Osteoblast (primary cell): Measurements from ENCODE around the gene OTUB2. TPM values are rescaled to one million over a fixed set of nuclear protein-coding genes. Genes with fewer than 3 reads are reported as not detected.
A peak's percentile ranks its signal among the peaks of the same experiment; 100 is the strongest.

Experiments
- DNase-seq: peaks from one replicate; pipeline ENCODE4 v3.0.0; 2011; ENCODE audit warnings: low spot score, mixed read lengths; ENCODE audit not compliant: insufficient read length; ENCODE audit errors: missing footprints
- H2AFZ ChIP-seq: 2 replicates; pipeline ENCODE4 v1.6.0; 2011; ENCODE audit warnings: mild to moderate bottlenecking, low read length
- H3K27ac ChIP-seq: 2 replicates; pipeline ENCODE4 v1.5.1; 2011; ENCODE audit warnings: mild to moderate bottlenecking, low read depth, low read length, moderate library complexity
- H3K27me3 ChIP-seq: 2 replicates; pipeline ENCODE4 v1.6.0; 2012; ENCODE audit warnings: mild to moderate bottlenecking, control low read depth, inconsistent platforms, low read length, moderate library complexity; ENCODE audit not compliant: insufficient read depth
- H3K36me3 ChIP-seq: 2 replicates; pipeline ENCODE4 v1.5.1; 2011; ENCODE audit warnings: mild to moderate bottlenecking, low read length, control low read depth, moderate library complexity; ENCODE audit not compliant: insufficient read depth
- H3K4me1 ChIP-seq: 2 replicates; pipeline ENCODE4 v1.5.1; 2011; ENCODE audit warnings: mild to moderate bottlenecking, low read length, control low read depth, moderate library complexity; ENCODE audit not compliant: insufficient read depth
- H3K4me2 ChIP-seq: 2 replicates; pipeline ENCODE4 v1.6.0; 2011; ENCODE audit warnings: mild to moderate bottlenecking, low read length; ENCODE audit not compliant: insufficient read depth
- H3K4me3 ChIP-seq: fragments of 200-600 bp; sonication (generic); 3 replicates; pipeline ENCODE4 v1.5.1; 2012; ENCODE audit warnings: mild to moderate bottlenecking, low read length, inconsistent platforms; ENCODE audit not compliant: insufficient read depth
- H3K79me2 ChIP-seq: 2 replicates; pipeline ENCODE4 v1.6.0; 2012; ENCODE audit warnings: mild to moderate bottlenecking, low read length, control low read depth, inconsistent platforms; ENCODE audit not compliant: insufficient read depth
- H3K9me3 ChIP-seq: 2 replicates; pipeline ENCODE4 v1.5.1; 2011; ENCODE audit warnings: low read depth, low read length, control low read depth
- H4K20me1 ChIP-seq: 2 replicates; pipeline ENCODE4 v1.6.0; 2012; ENCODE audit warnings: mild to moderate bottlenecking, low read length, control low read depth; ENCODE audit not compliant: insufficient read depth
- total RNA-seq: library from RNA; depleted of rRNA; stranded (reverse); fragments of >200 nt; gene quantifications from 2 replicates; pipeline ENCODE4 v1.2.3, GENCODE V29; 2012
- TF ChIP-seq, protein P1 (sequence below): IDR thresholded peaks from 2 replicates; pipeline ENCODE4 v1.5.1; 2011; ENCODE audit warnings: mild to moderate bottlenecking, low read depth, low read length, moderate library complexity; ENCODE audit errors: extremely low read depth

OTUB2 gene
- total RNA-seq, 1 donor: 1.4 TPM

DNA sequence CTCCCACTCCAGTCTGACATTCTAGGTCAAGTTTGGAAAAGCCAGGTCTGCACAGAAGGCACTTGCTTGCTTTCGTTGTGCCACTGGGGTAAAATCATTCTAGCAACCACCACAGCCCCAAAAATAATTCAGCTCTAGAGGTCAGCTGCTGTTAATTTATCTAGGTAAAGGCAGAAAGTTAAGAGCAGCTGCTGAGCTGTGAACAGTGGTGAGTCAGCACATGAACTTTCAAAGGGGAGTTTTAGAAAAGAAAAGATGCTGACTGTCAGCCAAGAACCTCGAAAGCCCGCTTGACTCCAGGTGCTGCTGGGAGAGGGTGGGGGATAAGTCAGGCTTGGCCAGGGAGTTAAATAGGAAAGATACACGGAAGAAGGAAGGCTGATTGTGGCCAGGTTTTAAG, 16.4 kb upstream of the OTUB2 start:
- Histone ChIP-seq H3K4me1 (peaks cover 5% of the 10 kb centered on the region), H4K20me1 (no peaks in the 10 kb centered on the region), H3K79me2 (no peaks in the 10 kb centered on the region), H3K9me3 (no peaks in the 10 kb centered on the region), H3K4me3 (no peak overlapping the region), H3K36me3 (no peaks in the 10 kb centered on the region), H3K27me3 (peaks cover 15% of the 10 kb centered on the region), H2AFZ (no peak overlapping the region), H3K27ac (no peak overlapping the region), H3K4me2 (no peak overlapping the region)
- TF ChIP-seq, protein P1, sequence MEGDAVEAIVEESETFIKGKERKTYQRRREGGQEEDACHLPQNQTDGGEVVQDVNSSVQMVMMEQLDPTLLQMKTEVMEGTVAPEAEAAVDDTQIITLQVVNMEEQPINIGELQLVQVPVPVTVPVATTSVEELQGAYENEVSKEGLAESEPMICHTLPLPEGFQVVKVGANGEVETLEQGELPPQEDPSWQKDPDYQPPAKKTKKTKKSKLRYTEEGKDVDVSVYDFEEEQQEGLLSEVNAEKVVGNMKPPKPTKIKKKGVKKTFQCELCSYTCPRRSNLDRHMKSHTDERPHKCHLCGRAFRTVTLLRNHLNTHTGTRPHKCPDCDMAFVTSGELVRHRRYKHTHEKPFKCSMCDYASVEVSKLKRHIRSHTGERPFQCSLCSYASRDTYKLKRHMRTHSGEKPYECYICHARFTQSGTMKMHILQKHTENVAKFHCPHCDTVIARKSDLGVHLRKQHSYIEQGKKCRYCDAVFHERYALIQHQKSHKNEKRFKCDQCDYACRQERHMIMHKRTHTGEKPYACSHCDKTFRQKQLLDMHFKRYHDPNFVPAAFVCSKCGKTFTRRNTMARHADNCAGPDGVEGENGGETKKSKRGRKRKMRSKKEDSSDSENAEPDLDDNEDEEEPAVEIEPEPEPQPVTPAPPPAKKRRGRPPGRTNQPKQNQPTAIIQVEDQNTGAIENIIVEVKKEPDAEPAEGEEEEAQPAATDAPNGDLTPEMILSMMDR: no peak
- peak; percentile 85 for DNase-seq

DNA sequence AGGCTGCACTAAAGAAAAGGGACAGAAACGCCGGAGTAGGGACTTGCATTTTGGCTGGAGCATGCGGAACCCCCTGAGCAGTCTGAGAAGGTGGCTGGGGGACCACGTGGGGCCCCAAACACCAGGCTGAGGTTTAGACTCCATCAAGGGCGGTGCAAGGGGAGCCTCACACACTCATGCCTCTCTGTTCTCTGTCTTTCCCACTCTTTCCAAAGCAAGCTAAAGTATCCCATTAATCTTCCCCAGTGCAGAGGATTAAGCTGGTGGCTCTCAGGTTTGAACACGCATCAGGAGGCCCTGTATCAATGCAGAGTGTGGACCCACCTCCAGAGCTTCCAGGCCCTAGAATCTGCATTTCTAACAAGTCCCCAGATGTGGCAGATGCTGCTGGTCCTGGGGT, 15.5 kb upstream of the OTUB2 start:
- Histone ChIP-seq H3K4me2 (no peak overlapping the region), H3K4me1 (peaks cover 5% of the 10 kb centered on the region), H3K4me3 (no peak overlapping the region), H4K20me1 (no peaks in the 10 kb centered on the region), H3K79me2 (no peaks in the 10 kb centered on the region), H2AFZ (no peak overlapping the region), H3K36me3 (no peaks in the 10 kb centered on the region), H3K27ac (no peak overlapping the region), H3K27me3 (peaks cover 11% of the 10 kb centered on the region), H3K9me3 (no peaks in the 10 kb centered on the region)
- TF ChIP-seq, protein P1: no peak
- peak; percentile 73 for DNase-seq

DNA sequence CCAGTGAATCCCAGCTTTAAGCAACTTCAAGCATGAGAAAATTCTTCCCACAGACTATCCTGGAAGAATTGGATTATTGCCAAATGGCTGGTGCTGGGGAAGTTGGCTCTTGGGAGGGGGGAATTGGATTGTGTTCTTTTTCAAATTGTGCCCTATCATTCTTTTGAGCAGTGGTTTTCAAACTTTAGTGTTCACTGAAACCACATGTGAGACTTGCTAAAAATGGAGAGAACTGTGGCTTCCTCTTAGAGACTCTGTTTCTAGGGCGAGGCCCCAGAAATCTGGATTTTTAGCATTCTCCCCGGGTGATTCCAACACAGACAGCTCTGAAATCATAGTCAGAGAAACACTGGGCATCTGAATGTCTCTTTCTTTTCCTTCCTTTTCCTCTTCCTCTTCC, 14.3 kb upstream of the OTUB2 start:
- TF ChIP-seq, protein P1: no peak
- DNase-seq: peak; percentile 83
- no peaks in the 10 kb centered on the region for H3K79me2 ChIP-seq
- no peak overlapping the region for H3K27ac ChIP-seq
- peaks cover 9% of the 10 kb centered on the region for H3K27me3 ChIP-seq
- no peak overlapping the region for H2AFZ ChIP-seq
- no peaks in the 10 kb centered on the region for H3K9me3 ChIP-seq
- H3K4me2 ChIP-seq: no peak overlapping the region
- peaks cover 5% of the 10 kb centered on the region for H3K4me1 ChIP-seq
- no peak overlapping the region for H3K4me3 ChIP-seq
- H3K36me3 ChIP-seq: no peaks in the 10 kb centered on the region
- H4K20me1 ChIP-seq: no peaks in the 10 kb centered on the region

DNA sequence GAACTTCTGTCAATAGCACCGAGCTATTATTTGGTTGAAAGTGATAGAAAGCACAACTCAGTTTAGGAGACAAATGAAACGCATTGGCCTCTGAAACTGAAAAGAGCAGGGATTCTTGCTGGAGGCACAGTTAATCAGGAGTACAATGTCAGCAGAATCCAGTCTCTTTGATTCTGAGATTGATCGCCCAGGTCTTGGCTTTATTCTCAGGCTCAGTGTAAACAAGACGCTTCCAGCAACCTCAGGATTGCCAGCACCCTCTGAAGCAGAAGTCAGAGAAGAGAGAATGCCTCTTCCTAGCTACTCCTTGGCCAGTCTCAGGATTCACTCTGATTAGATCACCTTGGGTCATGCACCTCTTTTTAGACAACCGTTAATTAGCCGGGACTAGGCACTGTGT, 11.8 kb upstream of the OTUB2 start:
- no peak overlapping the region for H3K27ac ChIP-seq
- H3K36me3 ChIP-seq: no peaks in the 10 kb centered on the region
- H4K20me1 ChIP-seq: no peaks in the 10 kb centered on the region
- H2AFZ ChIP-seq: no peak overlapping the region
- no peak overlapping the region for H3K4me2 ChIP-seq
- no peak overlapping the region for H3K4me3 ChIP-seq
- H3K9me3 ChIP-seq: no peaks in the 10 kb centered on the region
- peaks cover 15% of the 10 kb centered on the region for H3K27me3 ChIP-seq
- no peaks in the 10 kb centered on the region for H3K79me2 ChIP-seq
- TF ChIP-seq, protein P1: no peak
- peaks cover 5% of the 10 kb centered on the region for H3K4me1 ChIP-seq
- DNase-seq: peak; percentile 11
